CD4-positive, alpha-beta T cell treated with Interleukin-10 for 1 hour (primary cell): Measurements from ENCODE around the gene NOS1.
"Not testable (repeated sequence)": the region's sequence is repeated elsewhere in the genome, so short reads cannot be mapped to it uniquely, and the experiment has no call there.

Source experiments
- DNase-seq: peaks from one replicate; pipeline ENCODE4 v3.0.0-alpha.2; 2020

The NOS1 gene

DNA sequence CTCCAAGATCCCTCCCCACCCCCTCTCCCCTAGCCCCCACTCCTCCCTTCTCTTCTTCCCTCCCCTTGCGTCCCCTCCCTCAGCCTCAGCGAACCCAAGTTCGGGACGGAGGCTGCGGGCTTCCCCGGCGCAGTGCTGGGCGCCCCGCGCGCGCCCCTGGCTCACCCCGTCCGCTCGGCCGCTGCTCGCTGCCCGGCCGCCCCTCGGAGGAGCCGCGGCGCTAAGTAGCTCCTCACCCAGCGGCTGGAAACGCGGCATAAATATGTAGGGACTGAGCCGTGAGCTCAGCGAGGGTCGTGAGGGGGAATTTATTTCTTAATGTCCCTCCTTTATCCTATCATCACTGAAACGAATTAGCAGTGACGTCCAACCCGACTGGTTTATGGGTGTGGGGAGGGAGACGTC, at the start of gene NOS1:
TSS of gene NOS1 (minus strand) at position 280 of the 405 bp plus-strand sequence. CDS start 30,557 bp downstream, outside the sequence.
- DNase-seq = no peak

DNA sequence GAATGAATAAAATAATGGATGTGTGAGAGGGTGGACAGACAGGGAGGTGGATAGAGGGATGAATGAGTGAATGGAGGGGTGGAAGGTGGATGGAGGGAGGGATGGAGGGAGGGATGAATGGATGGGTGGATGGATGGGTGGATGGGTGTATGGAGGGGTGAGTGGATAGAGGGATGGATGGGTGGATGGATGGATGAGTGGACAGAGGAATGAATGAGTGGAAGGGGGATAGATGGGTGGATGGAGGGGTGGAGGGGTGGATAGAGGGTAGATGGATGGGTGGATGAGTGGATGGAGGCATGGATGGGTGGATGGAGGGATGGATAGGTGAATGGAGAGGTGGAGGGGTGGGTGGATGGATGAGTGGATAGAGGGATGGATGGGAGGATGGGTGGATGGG, 47.9 kb upstream of the NOS1 start:
- DNase-seq = no peak

DNA sequence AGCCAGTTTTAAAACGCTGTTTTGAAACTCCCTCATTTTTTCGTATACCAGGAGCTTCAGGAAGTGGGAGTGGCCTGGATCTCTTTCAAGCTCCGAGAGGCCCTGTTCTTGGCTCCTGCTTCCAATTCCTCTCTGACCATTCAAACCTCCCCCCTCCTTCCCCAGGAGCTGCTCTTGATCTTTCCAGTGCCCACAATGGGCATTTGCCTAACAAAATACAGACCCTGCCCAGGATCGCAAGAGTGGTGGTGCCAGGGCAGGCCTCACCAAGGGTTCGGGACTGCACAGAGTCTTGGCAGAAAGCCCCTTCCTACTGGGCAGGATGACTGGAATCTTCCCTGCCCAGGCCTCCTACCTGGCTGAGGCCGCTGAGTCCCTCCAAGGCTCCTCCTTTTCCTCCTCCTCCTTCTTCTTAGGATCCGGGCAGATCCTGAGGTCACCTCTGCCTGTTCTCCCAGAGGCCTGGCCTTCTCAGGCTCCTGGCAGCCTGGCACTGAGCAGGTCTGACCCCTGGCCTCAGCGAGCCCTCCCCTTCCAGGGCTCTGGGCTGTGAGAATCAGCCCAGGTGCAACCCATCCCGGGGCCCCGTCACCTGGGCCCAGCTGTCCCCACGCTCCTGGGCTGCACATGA, 46.9 kb upstream of the NOS1 start:
- DNase-seq = no peak

DNA sequence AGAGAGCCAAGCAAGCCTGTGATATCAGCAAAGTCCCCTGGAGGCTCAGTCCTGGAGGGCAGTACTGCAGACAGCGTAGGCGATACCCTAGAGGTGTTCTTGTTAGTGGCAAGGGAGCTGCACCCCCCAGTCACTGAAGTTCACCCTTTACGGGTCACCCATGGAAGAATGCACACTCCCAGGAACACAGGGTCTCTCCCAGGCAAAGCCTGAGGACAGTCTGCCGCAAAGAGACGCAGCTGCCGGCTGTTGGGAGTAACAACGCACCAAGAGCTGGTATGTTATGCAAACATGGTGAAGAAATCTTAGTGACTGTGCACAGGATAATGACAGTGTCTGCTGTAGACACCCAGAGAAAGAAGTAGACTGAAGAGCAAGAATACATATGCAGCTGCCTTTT, 43.5 kb upstream of the NOS1 start:
- DNase-seq = no peak

DNA sequence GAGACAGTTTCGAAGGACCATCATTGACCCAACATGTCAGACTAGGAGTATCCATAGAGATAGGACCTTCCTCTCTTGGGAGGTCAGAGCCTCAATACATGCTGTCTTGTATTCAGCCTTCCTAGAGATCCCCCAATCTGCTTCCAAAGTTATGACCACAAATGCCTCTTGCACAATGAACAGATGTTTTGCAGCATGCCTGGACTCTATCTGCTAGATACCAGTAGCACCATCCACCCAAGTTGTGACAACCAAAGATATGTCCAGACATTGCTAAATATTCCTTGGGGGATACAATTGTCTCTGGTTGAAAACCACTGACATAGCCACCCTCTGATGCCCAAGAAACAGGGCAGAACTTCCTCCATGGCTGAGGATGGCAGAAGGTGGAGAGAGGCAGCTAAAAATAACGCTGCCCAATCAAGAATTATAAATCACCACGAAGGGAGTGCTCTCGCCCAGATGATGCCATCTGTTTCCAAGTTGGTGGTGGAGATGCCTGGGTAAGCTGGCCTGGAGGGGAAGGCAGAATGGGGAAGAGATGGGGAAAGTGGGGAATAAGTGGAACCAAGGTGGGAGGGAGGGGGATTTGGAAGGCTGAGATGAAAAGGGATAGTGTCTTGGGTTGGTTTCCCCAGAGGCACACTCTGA, 42.9 kb upstream of the NOS1 start:
- DNase-seq = no peak

DNA sequence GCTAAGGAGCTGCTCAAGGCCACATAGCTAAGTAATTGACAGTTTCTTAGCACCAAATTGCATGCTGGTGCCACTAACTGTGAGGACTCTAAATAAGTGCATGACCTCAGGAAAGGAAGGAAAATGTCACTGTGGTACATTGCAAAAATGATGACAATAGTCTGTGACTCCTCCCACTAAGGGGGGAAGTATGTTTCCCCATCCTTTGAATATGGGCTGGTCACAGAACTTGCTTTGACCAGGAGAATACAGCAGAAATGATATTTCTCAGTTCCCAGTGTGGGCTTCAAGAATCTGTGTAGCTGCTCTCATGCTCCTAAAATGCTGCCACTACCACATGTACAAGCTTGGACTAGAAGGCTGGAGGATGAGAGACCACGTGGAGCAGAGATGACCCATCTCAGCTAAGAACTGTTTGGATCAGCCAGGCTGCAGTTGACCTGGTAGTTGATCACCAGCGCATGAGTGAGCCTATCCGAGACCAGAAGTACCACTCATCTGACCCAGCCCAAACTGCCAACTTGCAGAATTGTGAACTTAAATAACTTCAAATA, 42.2 kb upstream of the NOS1 start:
- DNase-seq = no peak

DNA sequence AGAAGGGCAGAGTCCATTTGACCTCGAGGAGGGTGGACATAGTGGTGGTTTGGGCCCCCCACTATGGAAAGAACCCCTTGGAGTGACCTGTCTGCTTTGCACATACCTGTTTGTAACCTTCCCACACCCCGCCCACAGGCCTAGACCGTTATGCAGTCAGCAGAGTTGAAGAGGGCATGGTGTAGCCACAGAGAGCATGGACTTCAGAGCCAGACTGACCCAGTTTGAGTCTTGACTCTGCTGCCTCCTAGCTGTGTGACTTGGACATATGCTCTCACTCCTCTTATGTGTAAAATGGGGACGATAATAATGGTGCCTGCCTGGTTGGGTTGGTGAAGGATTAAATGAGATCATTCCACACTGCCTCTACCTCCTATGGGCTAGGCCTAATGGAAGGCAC, 40.9 kb upstream of the NOS1 start:
- DNase-seq = no peak

- no peak for DNase-seq
Observed at GRCh38 chr12:117400912-117401311, 39.5 kb upstream of the NOS1 start.

- not testable (repeated sequence) for DNase-seq
Observed at GRCh38 chr12:117398482-117398881, 37.1 kb upstream of the NOS1 start.

DNA sequence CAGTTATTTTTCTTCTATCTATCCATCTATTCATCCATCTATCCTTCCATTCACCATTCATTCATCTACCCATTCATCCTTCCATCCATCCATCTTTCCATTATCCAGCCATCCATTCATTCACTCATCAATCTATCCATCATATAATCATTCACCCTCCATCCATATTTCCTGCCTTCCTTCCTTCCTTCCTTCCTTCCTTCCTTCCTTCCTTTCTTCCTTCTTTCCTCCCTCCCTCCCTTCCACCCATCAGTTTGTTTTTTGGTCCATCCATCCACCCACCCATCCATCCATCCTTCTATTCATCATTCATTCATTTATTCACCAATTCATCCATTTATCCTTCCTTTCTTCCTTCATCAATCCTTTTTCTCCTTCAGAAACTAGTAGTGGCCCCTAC, 34.3 kb upstream of the NOS1 start:
- no peak for DNase-seq

GRCh38 chr12:117394491-117394890, 33.1 kb upstream of the NOS1 start:
- DNase-seq = no peak

- DNase-seq = no peak
Observed at GRCh38 chr12:117393656-117394055, 32.2 kb upstream of the NOS1 start.

GRCh38 chr12:117390866-117391265, 29.4 kb upstream of the NOS1 start:
- no peak for DNase-seq

DNA sequence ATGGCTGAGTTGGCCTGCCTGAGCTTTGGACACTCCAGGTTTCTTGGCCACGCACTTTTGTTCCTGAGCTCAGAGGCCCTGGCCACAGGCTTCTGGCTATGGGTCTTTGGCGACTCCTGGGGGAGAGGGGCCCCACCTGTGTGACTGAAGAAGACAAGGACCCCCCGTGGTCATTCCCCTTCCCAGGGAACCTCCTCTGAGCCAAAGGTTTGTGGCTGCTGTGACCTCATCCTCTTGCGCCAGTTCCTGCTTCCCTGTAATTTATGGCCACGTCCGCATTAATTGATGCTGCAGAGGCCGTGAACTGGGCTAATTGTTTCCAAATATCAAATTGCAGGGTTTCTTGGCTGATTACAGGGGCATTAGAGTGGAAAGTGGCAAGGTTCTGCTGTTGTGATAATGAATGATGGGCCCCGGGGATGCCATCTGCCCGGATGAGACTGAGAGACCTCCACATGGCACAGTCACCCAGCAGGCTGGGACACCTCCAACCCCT, 27.6 kb upstream of the NOS1 start:
- no peak for DNase-seq

DNA sequence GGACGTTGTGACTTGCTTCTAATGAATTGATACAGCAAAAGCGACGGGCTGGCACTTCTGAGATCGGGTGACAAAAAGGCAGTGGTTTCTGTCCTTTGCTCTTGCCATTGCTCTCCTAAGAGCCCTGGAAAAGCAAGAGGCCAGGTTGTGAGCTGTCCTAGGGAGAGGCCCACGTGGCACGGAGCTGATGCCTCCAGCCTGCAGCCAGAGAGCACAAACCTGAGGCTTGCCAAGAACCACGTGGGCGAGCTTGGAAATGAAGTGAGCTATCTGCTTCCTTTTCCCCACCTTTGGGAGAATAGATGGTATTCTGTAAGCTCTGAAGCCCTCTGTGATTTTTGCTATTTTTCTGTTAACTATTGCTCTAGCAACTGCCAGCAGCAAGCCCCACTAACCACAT, 26.4 kb upstream of the NOS1 start:
- DNase-seq = no peak

DNA sequence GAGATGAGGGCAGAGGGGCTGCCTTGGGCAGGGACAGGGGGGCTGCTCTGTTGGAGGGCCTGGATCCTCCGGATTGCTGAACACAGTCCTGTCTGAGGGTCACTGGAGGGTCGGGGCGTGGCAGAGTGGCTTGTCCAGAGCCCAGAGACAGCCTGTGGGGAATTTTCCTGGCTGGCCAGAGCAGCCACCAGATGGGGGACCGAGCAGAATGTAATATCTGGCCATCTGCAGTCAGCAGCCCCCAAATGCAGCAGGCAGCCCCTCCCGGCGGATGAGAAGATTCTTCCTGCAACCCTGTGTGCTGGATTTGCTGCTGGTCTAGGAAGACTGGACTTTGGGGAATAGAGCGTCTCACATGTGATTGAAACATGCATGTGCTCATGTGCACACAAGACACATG, 23.3 kb upstream of the NOS1 start:
- DNase-seq = no peak

DNA sequence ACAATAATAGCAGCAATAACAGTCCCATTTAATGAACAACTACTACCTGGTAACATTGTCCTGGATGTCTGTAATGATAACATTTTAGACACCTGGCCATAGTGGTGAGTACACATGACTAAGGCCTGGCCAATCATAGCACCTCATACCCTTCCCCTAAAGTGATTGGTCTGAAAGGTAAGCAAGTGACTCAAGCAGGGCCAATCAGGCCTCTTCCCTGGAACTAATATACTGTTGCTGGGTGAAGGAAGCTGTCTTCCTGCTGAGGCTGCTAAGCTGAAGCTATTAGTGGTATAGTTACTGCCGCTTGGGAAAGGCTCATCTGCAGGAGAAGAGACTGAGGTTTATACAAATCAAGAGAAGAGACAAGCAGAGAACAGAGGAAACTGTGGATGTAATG, 18.7 kb upstream of the NOS1 start:
- DNase-seq = no peak

DNA sequence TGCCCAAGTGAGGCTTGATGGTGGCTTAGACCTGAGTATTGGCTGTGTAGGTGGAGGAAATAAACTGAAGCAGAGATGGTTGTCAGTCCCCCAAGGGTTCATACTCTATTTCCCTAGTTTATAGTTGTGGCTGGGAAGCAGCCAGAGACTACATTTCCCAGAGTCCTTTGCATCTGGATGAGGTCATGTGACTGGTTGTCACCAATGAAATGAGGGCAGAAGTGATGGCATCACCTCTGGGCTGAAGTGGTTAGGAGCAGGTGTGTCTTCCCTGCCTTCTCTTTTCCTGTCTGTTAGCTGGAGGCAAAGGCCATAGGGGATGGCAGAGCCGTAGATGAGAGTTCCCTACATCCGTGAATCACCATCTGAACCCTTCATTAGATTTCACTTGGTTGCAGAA, 16.3 kb upstream of the NOS1 start:
- DNase-seq = no peak

DNA sequence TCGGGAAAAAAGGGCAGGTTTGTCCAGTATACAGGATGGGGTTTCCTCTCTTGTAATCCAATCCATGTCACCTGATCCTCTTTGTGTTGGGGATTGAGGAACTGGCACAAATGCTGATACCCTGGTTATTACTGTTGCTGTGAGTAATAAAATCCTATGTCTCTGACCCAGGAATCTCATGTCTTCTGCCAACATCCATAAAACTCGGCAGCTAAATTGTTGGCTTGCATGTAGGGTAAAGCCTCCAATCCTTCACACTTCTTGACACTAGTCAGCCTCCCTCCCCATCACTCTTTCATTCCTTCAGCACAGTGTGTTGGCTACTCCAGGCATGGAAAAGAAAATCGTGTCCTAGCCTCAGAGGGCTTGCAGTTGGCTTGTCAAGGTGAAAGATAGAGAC, 9.2 kb upstream of the NOS1 start:
- no peak for DNase-seq

DNA sequence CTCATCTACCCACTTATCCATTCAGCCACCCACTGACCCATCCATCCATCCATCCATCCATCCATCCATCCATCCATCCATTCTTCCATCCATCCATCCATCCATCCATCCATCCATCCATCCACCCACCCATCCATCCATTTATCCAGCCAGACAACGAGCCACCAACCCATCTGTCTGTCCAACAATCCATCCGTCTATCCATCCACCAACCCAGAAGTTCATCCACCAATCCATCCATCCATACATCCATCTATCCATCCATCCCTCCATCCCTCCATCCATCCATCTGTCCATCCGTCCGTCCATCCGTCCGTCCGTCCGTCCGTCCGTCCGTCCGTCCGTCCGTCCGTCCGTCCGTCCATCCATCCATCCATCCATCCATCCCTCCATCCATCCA, 8.6 kb upstream of the NOS1 start:
- DNase-seq = not testable (repeated sequence)

GRCh38 chr12:117367006-117367638, 5.7 kb upstream of the NOS1 start:
- peak; percentile 39 for DNase-seq

DNA sequence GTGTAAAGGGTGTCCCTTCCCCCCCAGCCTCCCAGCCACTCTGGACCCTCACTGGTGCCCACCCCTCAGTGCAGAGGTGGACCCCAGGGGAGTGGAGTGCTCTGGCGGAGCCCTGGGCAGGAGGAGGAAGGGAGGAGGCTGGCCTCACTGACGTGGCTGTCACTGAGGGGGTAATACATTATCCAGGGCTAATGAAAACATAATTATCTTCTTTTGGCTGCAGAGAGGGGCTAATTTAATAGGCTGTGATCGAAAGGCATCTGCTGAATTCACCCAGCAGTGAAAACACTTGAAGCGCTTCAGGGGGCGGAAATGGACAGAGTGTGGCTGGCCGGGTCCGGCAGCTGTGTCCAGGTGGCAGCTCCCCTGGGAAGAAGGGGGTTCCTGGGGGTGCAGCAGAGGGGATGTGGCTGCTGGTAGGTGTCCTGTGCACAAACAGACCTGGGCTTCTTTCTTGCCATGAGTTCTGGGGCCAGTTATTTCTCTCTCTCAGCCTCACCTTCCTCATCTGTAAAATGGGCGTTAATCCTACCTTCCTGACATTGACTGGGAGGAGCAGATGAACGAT, 3.7 kb upstream of the NOS1 start:
- no peak for DNase-seq

DNA sequence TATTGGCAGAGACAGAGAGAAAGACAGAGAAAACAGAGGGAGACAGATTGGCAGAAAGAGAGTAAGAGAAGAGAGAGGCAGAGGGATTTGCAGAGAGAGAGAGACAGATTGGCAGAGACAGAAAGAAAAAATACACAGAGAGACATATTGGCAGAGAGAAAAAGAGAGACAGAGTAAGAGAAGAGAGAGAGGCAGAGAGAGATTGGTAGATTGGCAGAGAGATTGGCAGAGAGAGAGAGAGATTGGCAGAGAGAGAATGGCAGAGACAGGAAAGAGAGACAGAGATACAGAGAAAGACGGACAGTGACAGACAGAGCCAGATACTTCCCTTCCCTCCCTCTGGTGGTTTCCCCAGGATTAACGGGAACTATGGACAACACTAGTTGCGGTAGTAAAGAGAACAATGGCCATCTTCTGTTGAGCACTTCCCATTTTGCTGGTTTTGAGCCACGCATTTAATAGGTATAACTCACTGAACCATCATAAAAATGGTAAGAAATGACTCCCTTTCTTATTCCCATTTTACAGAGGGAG, 2.6 kb upstream of the NOS1 start:
- DNase-seq = no peak
